OCI-LY7 (cell line): ENCODE data around the gene KIRREL3.

Experiments used
- EZH2phosphoT487 ChIP-seq: fragments of 200-600 bp; sonication (generic); IDR thresholded peaks from 2 replicates; pipeline ENCODE4 v1.6.1; 2018; ENCODE audit warnings: low read depth, borderline replicate concordance, mild to moderate bottlenecking, mixed run types, antibody characterized with exemption, low read length, moderate library complexity, mixed read lengths
- TF ChIP-seq, protein P1 (sequence below): fragments of 200-600 bp; sonication (generic); conservative IDR thresholded peaks from 2 replicates; pipeline ENCODE4 v1.5.1; 2014; ENCODE audit warnings: mild to moderate bottlenecking, antibody characterized with exemption, low read length, moderate library complexity, mixed read lengths

DNA sequence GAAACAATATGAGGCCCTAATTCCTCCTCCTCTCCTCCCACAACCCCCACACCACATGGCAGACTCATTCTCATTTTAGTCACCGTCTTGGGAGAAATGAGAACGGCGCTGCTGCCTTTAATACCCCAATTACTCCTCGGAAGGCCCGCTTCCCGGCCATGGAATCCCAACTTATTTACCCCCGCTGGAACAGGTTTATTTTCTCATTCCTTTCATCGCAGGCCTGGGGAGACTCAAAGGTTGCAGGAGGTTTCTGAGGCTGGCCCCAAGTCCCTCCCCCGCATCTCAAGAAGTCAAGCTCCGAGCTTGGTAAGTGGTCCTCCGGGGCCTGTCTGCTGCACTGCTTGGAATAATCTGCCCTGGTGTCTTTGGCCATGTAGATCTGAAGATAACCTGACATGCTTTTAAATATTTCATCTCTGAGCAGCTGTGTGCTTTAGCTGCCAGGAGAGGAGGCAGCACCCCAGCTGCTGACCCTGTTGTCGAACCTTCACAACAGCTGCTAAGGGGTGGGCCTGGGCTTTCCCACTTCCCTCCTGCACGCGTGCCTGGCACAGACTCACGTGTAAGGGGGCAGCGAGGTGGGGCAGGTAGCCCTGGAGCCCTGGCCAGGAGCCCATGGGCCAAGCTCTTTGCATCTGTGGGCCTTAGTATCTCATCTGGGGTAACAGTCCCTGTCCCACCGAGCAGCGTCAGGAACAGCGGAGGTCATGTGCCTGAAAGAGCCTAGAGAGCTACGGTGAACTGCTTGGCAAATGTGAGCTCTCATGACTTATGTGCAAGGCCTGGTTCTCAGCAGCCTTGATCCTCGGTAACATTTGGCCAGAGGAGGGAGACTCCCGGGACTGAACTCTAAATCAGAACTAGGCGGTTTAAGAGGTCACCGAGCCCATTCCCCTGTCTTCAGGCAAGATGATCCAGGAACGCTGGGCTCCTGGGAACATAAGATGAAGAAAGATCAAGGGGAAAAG lies 480.5 kb downstream of the KIRREL3 start:
- TF ChIP-seq, protein P1, sequence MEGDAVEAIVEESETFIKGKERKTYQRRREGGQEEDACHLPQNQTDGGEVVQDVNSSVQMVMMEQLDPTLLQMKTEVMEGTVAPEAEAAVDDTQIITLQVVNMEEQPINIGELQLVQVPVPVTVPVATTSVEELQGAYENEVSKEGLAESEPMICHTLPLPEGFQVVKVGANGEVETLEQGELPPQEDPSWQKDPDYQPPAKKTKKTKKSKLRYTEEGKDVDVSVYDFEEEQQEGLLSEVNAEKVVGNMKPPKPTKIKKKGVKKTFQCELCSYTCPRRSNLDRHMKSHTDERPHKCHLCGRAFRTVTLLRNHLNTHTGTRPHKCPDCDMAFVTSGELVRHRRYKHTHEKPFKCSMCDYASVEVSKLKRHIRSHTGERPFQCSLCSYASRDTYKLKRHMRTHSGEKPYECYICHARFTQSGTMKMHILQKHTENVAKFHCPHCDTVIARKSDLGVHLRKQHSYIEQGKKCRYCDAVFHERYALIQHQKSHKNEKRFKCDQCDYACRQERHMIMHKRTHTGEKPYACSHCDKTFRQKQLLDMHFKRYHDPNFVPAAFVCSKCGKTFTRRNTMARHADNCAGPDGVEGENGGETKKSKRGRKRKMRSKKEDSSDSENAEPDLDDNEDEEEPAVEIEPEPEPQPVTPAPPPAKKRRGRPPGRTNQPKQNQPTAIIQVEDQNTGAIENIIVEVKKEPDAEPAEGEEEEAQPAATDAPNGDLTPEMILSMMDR = no peak
- TF ChIP-seq EZH2phosphoT487 = no peak
